ENCODE results near the gene PSMB9. TPM values are rescaled to one million over a fixed set of nuclear protein-coding genes. Genes with fewer than 3 reads are reported as not detected.

Gene PSMB9
- total and polyA plus RNA-seq, 2 of the 4 experiments (the other 2 are of a cell fraction), result 9.0 to 12.8 TPM

DNA sequence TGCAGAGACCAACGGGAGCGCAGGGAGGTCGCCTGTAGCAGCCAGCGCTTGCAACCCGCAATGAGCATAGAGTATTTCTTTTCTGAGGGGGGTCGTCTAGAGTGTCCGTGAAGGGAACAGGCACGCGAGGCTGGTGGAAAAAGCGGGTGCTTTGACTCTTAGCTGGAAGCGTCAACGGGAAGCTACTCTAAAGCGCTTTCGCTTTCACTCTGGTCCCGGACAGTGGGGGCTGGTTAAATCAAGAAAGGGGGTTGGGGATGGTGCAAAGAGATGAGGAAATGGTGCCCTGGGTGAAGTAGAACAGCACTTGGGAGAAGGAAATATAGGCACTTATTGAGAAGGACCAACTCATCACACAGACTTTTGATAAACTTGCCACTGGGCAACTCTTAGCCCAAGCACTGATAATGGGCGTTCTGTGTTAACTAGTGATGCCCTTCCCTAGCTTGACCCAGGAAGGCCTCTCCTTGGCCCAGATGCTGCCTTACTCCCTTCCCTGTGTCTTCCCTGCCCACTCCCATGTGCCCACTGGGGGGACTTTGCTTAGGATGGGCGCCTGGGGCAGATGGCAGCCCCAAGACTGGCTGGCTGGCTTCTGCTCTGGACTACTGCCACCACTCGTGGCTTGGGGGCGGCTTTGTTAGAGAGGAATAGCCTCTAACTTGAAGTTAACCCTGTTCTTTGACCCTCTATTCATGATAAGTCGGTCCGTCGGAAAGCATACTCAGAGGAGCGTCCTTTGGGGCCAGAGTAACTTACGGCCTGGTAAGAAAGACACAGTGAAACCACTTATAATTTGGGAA, 585 bp downstream of the PSMB9 start (continued):
- no peak for TF ChIP-seq MAZ (IDR thresholded peaks at IDR 0.05; ENCODE audit: borderline replicate concordance, low read depth, low read length)
- no peak for TF ChIP-seq BHLHE40 (IDR thresholded peaks at IDR 0.05; ENCODE audit: low read depth, low read length)

DNA sequence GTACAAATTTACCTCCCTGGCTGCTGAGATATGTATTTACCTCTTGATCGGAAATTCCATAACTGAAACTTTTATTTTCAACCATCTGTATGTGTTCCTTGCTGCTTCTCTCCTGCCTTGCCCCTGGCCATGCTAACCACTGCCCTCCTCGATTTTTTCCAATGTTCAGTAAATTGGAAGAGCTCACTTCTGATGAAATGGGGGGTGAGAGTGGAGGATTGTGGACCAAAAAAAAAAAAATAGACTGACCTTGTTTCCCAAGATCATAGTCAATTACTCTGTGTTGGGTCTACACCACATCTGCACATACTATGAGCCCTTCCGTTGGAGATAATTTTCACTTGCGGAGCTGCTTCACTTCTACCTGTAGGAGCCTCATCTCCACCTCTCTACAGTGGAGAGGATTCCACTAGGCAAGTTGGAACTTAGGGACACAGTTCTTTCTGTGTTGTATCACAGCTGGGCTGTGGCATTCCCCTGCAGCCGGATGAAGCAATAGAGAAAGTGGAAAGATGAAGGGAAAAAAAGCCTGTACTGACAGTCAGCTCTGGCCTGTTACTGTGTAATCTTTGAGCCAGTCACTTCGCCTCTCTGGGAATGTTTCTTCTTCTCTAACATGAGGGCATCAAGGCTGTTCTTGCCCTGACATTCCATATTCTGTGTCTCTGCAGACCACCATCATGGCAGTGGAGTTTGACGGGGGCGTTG, 1.6 kb downstream of the PSMB9 start:
- Histone ChIP-seq H3K23ac (ENCODE audit: low read depth, low read length) (no peak overlapping the region), H3K9ac (ENCODE audit: low read depth, low read length) (no peak overlapping the region), H3K14ac (replicated peaks; ENCODE audit: low read depth, low read length) (no peak overlapping the region), H3K9me1 (ENCODE audit: insufficient read depth, low read length) (peaks cover 11% of the 10 kb centered on the region), H2AFZ (replicated peaks; ENCODE audit: low read length, poor library complexity) (no peak overlapping the region), H2BK5ac (ENCODE audit: low read depth, low read length, poor library complexity, severe bottlenecking) (no peak overlapping the region), H2BK15ac (ENCODE audit: low read depth, low read length) (no peak overlapping the region), H3K4me1 (ENCODE audit: control insufficient read depth, insufficient read depth, low read length) (peaks cover 4% of the 10 kb centered on the region), H3K27me3 (ENCODE audit: control insufficient read depth, insufficient read depth, low read length) (no peaks in the 10 kb centered on the region), H3K18ac (ENCODE audit: low read depth, low read length) (no peak overlapping the region), H2AK9ac (replicated peaks; ENCODE audit: low read depth, low read length, poor library complexity) (no peak overlapping the region), H3K4me2 (ENCODE audit: low read depth, low read length) (no peak overlapping the region), H4K20me1 (ENCODE audit: insufficient read depth, low read length) (no peaks in the 10 kb centered on the region), H3K56ac (ENCODE audit: extremely low read depth, insufficient read depth, low read length) (no peak overlapping the region), H4K5ac (ENCODE audit: low read depth, low read length) (no peak overlapping the region), H4K8ac (ENCODE audit: low read depth in 2 of 2, low read length in 2 of 2) (no peak overlapping the region), H3K36me3 (ENCODE audit: control insufficient read depth, insufficient read depth, low read length) (peaks cover 5% of the 10 kb centered on the region), H2BK120ac (ENCODE audit: low read depth, low read length) (no peak overlapping the region), H3K4me3 (ENCODE audit: insufficient read depth, low read depth, low read length) (no peak overlapping the region), H3K79me1 (ENCODE audit: low read depth in 1 of 2, low read length in 2 of 2) (peaks cover 8 to 29% of the 10 kb centered on the region in 2 experiments), H3K27ac (ENCODE audit: insufficient read depth, low read length) (no peak overlapping the region), H3K4ac (ENCODE audit: low read depth, low read length) (no peak overlapping the region), H4K91ac (ENCODE audit: insufficient read depth, low read depth, low read length) (no peak overlapping the region), H2BK20ac (ENCODE audit: low read depth, low read length) (no peak overlapping the region), H3K9me3 (ENCODE audit: control insufficient read depth, insufficient read depth, low read length) (no peaks in the 10 kb centered on the region), H2AK5ac (ENCODE audit: low read depth, low read length) (no peak overlapping the region)
- intact Hi-C loops (cut with micrococcal nuclease) (no loop called here), in situ Hi-C loops (cut with MboI; ENCODE audit: low sequenced_read_pairs) (no loop called here), dilution Hi-C loops (cut with HindIII; ENCODE audit: low sequenced_read_pairs, unreplicated experiment) (no loop called here)
- no CpG with 5 or more reads among the region's 8 CpGs for WGBS, 2 experiments (ENCODE audit: extremely low coverage in 2 of 2, insufficient read length in 1 of 2)
- DNase-seq (no peak), ATAC-seq (ENCODE audit: low read depth) (no peak)
- ChIA-PET POLR2A (ENCODE audit: unreplicated experiment) (interaction anchor here (0.9 kb wide), 1 partner anchor 116 kb away, joined by 3 read pairs; no protein-coding TSS in a partner anchor), CTCF (interaction anchor here (3.3 to 4.4 kb wide), 2 partner anchors 13 to 17 kb away, joined by 15 to 44 read pairs; partner anchors contain the start of gene TAP2)
- BruUV-seq (replicated peaks), result no TSS peak
- TF ChIP-seq RFX5 (IDR thresholded peaks at IDR 0.05; ENCODE audit: low read depth, low read length) (no peak), SMC3 (IDR thresholded peaks at IDR 0.05; ENCODE audit: low read depth, low read length) (no peak), RAD21 (IDR thresholded peaks at IDR 0.05; ENCODE audit: low read length) (no peak), CEBPB (IDR thresholded peaks at IDR 0.05; ENCODE audit: low read depth, low read length) (no peak), FOS (IDR thresholded peaks at IDR 0.05; ENCODE audit: low read depth, low read length) (no peak), MAZ (IDR thresholded peaks at IDR 0.05; ENCODE audit: borderline replicate concordance, low read depth, low read length) (no peak)
- TF ChIP-seq, protein P1, sequence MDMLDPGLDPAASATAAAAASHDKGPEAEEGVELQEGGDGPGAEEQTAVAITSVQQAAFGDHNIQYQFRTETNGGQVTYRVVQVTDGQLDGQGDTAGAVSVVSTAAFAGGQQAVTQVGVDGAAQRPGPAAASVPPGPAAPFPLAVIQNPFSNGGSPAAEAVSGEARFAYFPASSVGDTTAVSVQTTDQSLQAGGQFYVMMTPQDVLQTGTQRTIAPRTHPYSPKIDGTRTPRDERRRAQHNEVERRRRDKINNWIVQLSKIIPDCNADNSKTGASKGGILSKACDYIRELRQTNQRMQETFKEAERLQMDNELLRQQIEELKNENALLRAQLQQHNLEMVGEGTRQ (IDR thresholded peaks at IDR 0.05; ENCODE audit: low read depth, low read length), result no peak
- TF ChIP-seq, protein P2, sequence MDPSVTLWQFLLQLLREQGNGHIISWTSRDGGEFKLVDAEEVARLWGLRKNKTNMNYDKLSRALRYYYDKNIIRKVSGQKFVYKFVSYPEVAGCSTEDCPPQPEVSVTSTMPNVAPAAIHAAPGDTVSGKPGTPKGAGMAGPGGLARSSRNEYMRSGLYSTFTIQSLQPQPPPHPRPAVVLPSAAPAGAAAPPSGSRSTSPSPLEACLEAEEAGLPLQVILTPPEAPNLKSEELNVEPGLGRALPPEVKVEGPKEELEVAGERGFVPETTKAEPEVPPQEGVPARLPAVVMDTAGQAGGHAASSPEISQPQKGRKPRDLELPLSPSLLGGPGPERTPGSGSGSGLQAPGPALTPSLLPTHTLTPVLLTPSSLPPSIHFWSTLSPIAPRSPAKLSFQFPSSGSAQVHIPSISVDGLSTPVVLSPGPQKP (IDR thresholded peaks at IDR 0.05; ENCODE audit: borderline replicate concordance, low read depth, low read length), result no peak

Measured in IMR-90 (cell line).